Ascending aorta (tissue), 2 donors: ENCODE measurements around the gene RHOB. TPM values are rescaled to one million over a fixed set of nuclear protein-coding genes. Genes with fewer than 3 reads are reported as not detected.
A peak's percentile ranks its signal among the peaks of the same experiment; 100 is the strongest.

ENCODE experiments used
- DNase-seq, 2 donors: peaks; one replicate each; pipeline ENCODE4 v3.0.0-alpha.2; 2019; ENCODE audit warnings: low spot score in 2 of 2
- H3K27ac ChIP-seq, 2 donors: fragments of 200-600 bp; sonication (generic); one replicate each; pipeline ENCODE4 v1.5.1; 2016 to 2017; ENCODE audit warnings: mild to moderate bottlenecking in 1 of 2
- H3K27me3 ChIP-seq: fragments of 200-600 bp; sonication (generic); one replicate; pipeline ENCODE4 v1.5.1; 2017
- H3K36me3 ChIP-seq, 2 donors: fragments of 200-600 bp; sonication (generic); one replicate each; pipeline ENCODE4 v1.5.1; 2016
- H3K4me1 ChIP-seq, 2 donors: fragments of 200-600 bp; sonication (generic); one replicate each; pipeline ENCODE4 v1.5.1; 2016 to 2017; ENCODE audit warnings: mild to moderate bottlenecking in 1 of 2
- H3K4me3 ChIP-seq, 2 donors: fragments of 200-600 bp; sonication (generic); one replicate each; pipeline ENCODE4 v1.5.1; 2016 to 2017; ENCODE audit warnings: mild to moderate bottlenecking in 1 of 2
- H3K9me3 ChIP-seq, 2 donors: fragments of 200-600 bp; sonication (generic); one replicate each; pipeline ENCODE4 v1.5.1; 2016
- CTCF ChIP-seq, 3 experiments: fragments of 200-600 bp in 2 of 3; fragments of 450-650 bp in 1 of 3; sonication (generic) in 2 of 3; IDR thresholded peaks; one replicate each; pipeline ENCODE4 v1.5.1; 2016 to 2019; ENCODE audit warnings: antibody characterized with exemption in 3 of 3, mild to moderate bottlenecking in 1 of 3, moderate library complexity in 1 of 3
- intact Hi-C: fragments of 100-400 bp; cut with DNase I; formaldehyde crosslinking; loops from one replicate; pipeline ENCODE4 v1.15.1; 2023
- total RNA-seq: library from RNA; depleted of rRNA; stranded (reverse); fragments of >200 nt; gene quantifications from one replicate; pipeline ENCODE4 v1.1.0, GENCODE V29; 2016

RHOB gene
- total RNA-seq, 1 donor from 2014 or later = 3,143 TPM

GRCh38 chr2:20427931-20428526, 18.8 kb upstream of the RHOB start:
- Histone ChIP-seq H3K4me1 (peaks cover 0 to 1% of the 10 kb centered on the region in 2 donors), H3K9me3 (no peaks in the 10 kb centered on the region), H3K36me3 (no peaks in the 10 kb centered on the region), H3K27ac (no peak overlapping the region), H3K27me3 (no peaks in the 10 kb centered on the region), H3K4me3 (no peak overlapping the region)
- intact Hi-C loops = loop anchor here (5.0 kb wide), 1 partner anchor 46 kb away; no protein-coding TSS in a partner anchor
- no peak for TF ChIP-seq CTCF (IDR thresholded peaks at IDR 0.05)
- DNase-seq = no peak

- peak in 1 of 2 donors; percentile 35 for DNase-seq
- intact Hi-C loops = loop anchor here (5.0 kb wide), 1 partner anchor 47 kb away; no protein-coding TSS in a partner anchor
- Histone ChIP-seq H3K27ac (no peak overlapping the region), H3K27me3 (no peaks in the 10 kb centered on the region), H3K36me3 (no peaks in the 10 kb centered on the region), H3K9me3 (no peaks in the 10 kb centered on the region), H3K4me3 (no peak overlapping the region), H3K4me1 (no peaks in the 10 kb centered on the region)
- no peak for TF ChIP-seq CTCF (IDR thresholded peaks at IDR 0.05)
Observed at GRCh38 chr2:20428717-20429490, 18.0 kb upstream of the RHOB start.

- no peak overlapping the region for H3K27ac ChIP-seq
Observed at GRCh38 chr2:20429528-20429927, 17.3 kb upstream of the RHOB start.

GRCh38 chr2:20430035-20430434, 16.8 kb upstream of the RHOB start:
- H3K27ac ChIP-seq = peak overlapping the region in 1 of 2 donors; percentile 12
- H3K36me3 ChIP-seq = no peaks in the 10 kb centered on the region
- TF ChIP-seq CTCF (IDR thresholded peaks at IDR 0.05) = no peak
- DNase-seq = no peak
- intact Hi-C loops = no loop called here
- no peaks in the 10 kb centered on the region for H3K9me3 ChIP-seq
- no peaks in the 10 kb centered on the region for H3K4me1 ChIP-seq
- no peak overlapping the region for H3K4me3 ChIP-seq
- no peaks in the 10 kb centered on the region for H3K27me3 ChIP-seq

More at GRCh38 chr2:20429528-20429927, 17.3 kb upstream of the RHOB start:
- intact Hi-C loops = loop anchor here (5.0 kb wide), 1 partner anchor 47 kb away; no protein-coding TSS in a partner anchor
- Histone ChIP-seq H3K36me3 (no peaks in the 10 kb centered on the region), H3K4me3 (no peak overlapping the region), H3K27me3 (no peaks in the 10 kb centered on the region), H3K9me3 (no peaks in the 10 kb centered on the region), H3K4me1 (no peaks in the 10 kb centered on the region)
- DNase-seq = no peak
- no peak for TF ChIP-seq CTCF (IDR thresholded peaks at IDR 0.05)

- H3K27ac ChIP-seq = no peak overlapping the region
- DNase-seq = peak in 1 of 2 donors; percentile 37
- H3K4me1 ChIP-seq = no peaks in the 10 kb centered on the region
- H3K36me3 ChIP-seq = no peaks in the 10 kb centered on the region
- H3K27me3 ChIP-seq = no peaks in the 10 kb centered on the region
- TF ChIP-seq CTCF (IDR thresholded peaks at IDR 0.05) = no peak
- intact Hi-C loops = no loop called here
- no peak overlapping the region for H3K4me3 ChIP-seq
- no peaks in the 10 kb centered on the region for H3K9me3 ChIP-seq
Observed at GRCh38 chr2:20430461-20431300, 16.2 kb upstream of the RHOB start.
